Colon (tissue), 2 donors: ENCODE measurements around the gene ATP1B3.
"Not testable (repeated sequence)": the region's sequence is repeated elsewhere in the genome, so short reads cannot be mapped to it uniquely, and the experiment has no call there.

Experiments used
- FAIRE-seq: peaks from 2 replicates; lab custom pipeline; 2012; peaks lifted over from hg19 to GRCh38; lab: Jason Lieb, UNC
- donor health status: control.
- donor health status: control.

The ATP1B3 gene

GRCh38 chr3:141949399-141949798 lies 73.0 kb downstream of the ATP1B3 start:
- FAIRE-seq: no peak

- FAIRE-seq: no peak
Observed at GRCh38 chr3:141949972-141950371, 73.5 kb downstream of the ATP1B3 start.

GRCh38 chr3:141950572-141951493 lies 74.4 kb downstream of the ATP1B3 start:
- no peak for FAIRE-seq

- FAIRE-seq: no peak
Observed at GRCh38 chr3:141952611-141953010, 76.2 kb downstream of the ATP1B3 start.

GRCh38 chr3:141955175-141955574 lies 78.7 kb downstream of the ATP1B3 start:
- FAIRE-seq: no peak

GRCh38 chr3:141959589-141960554 lies 83.4 kb downstream of the ATP1B3 start:
- no peak for FAIRE-seq

GRCh38 chr3:141960731-141961130 lies 84.3 kb downstream of the ATP1B3 start:
- FAIRE-seq: no peak

- FAIRE-seq: no peak
Observed at GRCh38 chr3:141963301-141963700, 86.9 kb downstream of the ATP1B3 start.

- FAIRE-seq: no peak
Observed at GRCh38 chr3:141965471-141965870, 89.0 kb downstream of the ATP1B3 start.

GRCh38 chr3:141969711-141970110 lies 93.3 kb downstream of the ATP1B3 start:
- no peak for FAIRE-seq

GRCh38 chr3:141971571-141971970 lies 95.1 kb downstream of the ATP1B3 start:
- FAIRE-seq: no peak

GRCh38 chr3:141972399-141972798 lies 96.0 kb downstream of the ATP1B3 start:
- FAIRE-seq: no peak

GRCh38 chr3:141974777-141975176 lies 98.3 kb downstream of the ATP1B3 start:
- FAIRE-seq: not testable (repeated sequence)
